Urothelium cell line (cell line): Measurements from ENCODE around the gene TMTC4.
A peak's percentile ranks its signal among the peaks of the same experiment; 100 is the strongest.

ENCODE experiments used
- DNase-seq: peaks from one replicate; pipeline ENCODE4 v3.0.0; 2011; ENCODE audit warnings: low spot score, mixed read lengths
- FAIRE-seq: peaks from 2 replicates; lab custom pipeline; 2011; peaks lifted over from hg19 to GRCh38; lab: Jason Lieb, UNC

TMTC4 gene

DNA sequence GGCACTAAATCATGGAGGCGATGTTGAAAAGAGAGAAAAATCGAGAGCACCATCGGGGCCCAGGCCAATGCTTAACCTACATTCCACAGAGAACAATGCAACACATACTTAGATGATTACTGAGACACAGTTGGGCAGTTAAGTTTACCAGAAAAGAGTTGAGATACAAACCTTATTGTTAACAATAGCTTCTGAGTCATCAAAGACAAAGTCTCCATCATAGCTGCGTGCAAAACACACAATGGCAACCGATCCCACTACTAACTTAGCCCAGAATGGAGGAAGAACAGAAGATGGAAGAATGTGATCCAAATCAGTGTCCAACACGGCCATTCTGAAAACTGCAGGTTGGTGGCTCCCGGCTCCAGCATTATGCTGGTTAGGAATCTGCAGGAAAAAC is 6.2 kb downstream of the TMTC4 start:
- no peak for FAIRE-seq
- DNase-seq: peak; percentile 27

DNA sequence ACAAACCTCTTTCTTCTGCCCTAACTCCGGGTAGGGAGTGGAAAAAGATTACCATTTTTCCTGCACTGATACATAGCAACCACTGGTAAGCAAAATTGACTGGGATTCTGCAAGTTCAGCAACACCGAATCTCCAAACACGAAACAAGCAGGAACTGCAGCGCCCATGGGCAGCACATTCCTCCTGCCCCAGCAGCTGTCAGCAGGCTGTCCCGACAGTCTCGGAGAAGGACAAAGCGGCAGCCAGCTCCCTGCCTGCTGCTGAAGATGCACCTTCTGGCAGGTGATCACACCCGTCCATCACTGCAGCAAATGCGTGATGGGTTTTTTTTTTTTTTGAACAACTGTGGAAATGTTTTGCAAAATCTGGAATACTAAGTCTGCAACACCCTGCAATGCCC is 6.7 kb downstream of the TMTC4 start:
- no peak for FAIRE-seq
- DNase-seq: no peak

DNA sequence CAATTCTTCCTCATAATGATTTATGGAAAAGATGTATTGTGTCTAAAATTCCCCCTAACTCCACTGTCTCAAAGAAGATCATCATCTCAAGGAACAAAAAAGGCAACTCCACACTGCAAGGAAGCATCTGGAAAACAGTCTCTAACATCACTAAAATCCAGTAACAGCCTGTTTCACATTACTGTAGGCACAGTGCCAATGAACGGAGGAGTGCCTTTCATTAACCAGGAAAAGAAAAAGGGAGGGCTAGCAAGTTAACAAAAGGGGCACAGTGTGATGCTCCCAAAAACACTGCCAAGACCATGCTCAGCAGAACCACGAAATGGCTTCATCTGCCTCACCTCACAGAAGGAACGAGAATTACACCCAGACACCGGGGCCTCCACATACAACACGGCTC is 8.5 kb downstream of the TMTC4 start:
- DNase-seq (no peak), FAIRE-seq (no peak)

DNA sequence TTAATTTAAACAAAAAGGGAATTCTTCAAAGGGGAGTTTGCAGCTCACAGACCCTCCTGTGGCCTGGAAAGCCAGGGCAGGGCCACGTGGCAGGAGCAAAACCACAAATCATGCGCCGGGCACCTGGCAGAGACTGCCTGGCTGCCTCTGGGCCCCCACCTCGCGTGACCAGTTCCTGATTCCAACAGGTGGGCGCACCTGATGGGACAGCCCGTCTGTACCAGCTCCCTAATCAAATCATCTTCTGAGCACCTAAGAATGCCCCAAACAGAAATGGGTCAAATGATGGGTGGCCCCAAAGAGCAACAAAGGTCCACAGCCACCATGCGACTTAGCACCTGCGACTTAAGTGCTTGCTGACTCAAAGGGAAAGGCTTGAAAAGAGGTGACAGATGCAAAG is 9.2 kb downstream of the TMTC4 start:
- FAIRE-seq: no peak

DNA sequence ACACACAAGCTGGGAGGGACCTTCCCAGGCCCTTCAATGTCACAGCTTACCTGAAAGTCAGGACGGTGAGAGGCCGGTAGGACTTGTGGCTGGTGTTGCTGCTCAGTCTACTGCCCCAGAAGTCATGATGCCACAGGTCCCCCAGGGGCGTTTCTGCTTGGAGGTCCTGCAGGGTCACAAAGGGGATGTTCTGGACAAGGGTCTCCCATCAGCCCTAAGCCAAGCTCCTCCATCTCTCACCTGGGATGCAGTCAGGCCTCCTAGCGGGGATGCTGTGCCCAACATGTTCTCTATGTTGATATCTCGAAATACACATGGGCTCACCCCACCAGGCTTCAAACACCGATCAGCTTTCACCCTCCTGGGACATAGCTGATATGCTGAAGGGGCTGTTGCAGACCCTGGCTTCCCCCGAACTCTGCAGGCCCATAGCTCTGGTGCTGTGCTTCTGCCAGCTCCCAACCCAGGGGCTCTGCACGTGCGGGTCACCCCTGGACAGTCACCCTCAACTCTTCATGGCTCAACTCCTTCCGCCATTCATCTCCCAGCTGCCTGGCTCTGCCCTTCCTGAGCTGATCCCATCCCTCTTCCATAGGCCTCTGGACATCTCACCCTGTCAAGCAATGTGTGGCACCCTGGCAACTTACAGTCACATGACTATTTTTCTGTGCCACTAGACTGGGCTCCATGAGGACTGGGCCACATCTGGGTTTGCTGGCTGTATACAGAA is 10.3 kb downstream of the TMTC4 start:
- FAIRE-seq: no peak
- DNase-seq: no peak

More for the DNA sequence above, 9.2 kb downstream of the TMTC4 start:
- DNase-seq: no peak

DNA sequence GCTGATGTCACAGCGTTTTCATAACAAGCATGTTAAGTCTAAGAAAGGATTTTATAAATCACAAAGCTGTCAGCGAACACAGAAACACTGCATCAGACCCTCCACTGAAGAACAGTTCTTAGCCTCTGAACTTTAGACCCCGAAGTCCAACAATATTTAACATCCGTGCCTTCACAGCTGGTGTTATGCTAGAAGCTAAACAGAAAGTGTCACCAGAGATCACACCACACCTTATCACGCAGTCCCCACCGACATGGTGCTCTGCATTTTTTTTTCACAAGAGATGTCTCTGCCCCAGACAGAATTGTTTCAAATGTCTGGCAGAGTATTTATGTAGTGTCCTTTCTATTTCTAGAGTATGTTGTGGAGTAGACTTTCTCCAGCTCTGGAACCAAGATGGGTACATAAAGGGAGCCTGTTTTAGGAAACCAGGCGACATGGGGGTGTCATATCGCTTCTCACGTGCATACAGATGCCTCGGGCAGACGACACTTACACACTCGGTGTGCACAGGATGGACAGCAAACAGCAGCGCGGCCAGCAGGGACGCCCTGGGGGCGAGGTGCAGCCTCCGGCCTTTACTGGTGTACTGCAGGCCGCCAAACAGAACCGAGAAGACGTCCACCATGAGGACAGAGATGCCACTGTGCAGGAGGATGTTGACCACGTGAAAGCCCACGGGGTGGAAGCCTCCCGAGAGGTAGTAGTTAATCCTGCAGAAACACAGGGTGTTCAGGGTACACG is 12.0 kb downstream of the TMTC4 start:
- DNase-seq (no peak), FAIRE-seq (no peak)

DNA sequence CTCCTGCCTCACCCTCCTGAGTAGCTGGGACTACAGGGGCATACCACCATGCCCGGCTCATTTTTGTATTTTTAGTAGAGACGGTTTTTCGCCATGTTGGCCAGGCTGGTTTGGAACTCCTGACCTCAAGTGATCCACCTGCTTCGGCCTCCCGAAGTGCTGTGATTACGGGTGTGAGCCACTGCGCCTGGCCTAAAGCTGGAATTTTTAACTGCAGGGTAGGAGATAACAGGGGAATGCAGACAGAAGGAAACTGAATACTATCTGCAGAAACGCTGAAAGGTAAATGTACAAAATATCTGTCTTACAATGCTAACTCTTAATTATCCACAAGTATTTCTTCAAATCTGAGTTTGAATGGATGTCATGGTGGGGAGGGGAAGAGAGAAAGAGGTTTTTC is 13.8 kb downstream of the TMTC4 start:
- FAIRE-seq (no peak), DNase-seq (no peak)

- DNase-seq (no peak), FAIRE-seq (no peak)
These were observed 15.0 kb downstream of the TMTC4 start for GRCh38 chr13:100659578-100659977.

- DNase-seq (no peak), FAIRE-seq (no peak)
These were observed 16.2 kb downstream of the TMTC4 start for GRCh38 chr13:100658363-100658762.

DNA sequence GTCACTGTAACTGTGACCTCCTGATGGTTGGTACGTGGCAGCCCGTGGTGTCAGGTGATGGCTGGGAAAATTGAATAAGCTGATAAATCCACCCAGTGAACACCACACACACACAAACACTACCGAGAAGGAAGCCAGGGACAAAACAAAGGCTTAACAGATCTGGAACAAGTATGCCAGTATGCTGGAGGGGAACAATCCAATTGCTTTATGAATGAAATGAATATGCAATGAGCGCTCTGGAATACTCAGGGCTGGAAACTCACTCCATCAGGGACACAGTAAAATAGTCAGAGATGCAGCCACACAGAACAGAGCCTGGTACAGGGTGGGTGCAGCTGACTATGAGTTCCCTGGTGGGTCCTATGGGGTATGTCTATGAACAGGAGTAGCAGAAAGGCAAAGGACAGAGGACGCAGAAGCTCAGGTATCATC is 16.7 kb downstream of the TMTC4 start:
- DNase-seq (no peak), FAIRE-seq (no peak)

DNA sequence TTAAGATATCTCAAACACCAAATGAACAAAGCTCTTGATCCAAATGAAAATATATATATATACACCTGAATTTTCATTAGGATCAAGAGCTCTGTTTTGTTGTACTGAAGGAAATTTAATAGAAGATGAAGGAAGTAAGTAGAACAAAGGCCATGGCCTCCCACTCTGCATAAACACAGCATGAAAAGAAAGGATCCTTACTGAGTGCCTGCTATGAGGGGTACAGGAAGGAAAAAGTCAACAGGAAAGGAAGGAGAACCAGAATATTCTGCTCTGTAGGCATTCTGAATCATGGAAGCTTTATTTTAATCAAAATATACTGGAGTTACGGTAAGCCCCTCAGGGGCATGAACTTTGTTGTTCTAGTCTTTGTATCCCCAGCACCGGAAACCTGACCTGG is 22.1 kb downstream of the TMTC4 start:
- FAIRE-seq: no peak
- DNase-seq: no peak

GRCh38 chr13:100650326-100650725 is 24.3 kb downstream of the TMTC4 start:
- FAIRE-seq (no peak), DNase-seq (no peak)

DNA sequence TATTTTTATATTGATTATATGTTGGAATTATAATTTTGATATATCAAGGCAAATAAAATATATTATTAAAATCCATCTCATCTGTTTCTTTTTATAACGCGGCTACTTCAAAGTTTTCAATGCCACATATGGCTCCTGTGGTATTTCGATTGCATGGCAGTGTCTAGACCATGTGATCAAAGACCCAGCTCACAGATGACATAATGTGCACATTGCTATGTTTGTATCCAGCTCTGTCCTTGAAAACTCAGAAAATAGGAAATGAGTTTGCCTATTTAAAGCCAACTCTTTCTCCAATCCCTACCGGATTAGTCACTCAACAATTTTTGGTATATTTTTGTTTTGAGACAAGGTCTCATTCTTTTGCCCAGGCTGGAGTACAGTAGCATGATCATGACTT is 26.2 kb downstream of the TMTC4 start:
- DNase-seq (no peak), FAIRE-seq (no peak)

DNA sequence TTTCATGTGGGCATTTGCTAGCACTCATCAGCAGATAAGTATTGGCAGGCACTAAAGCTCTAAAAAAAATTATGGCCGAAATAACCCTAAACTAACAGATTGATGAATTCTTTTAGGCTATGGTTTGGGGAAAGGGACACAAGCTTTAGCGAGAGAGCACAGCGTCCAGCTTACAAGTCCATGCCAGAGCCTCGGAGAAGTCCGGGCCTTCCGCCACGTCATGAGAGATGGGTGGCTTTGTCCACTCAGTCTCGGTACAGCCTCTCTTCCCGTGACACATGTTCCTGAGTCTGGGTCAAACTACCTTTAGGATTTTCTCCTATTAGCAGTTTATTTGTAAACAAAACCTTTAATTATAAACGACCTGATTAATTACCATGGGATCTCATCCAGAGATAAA is 27.7 kb downstream of the TMTC4 start:
- FAIRE-seq: no peak
- no peak for DNase-seq

DNA sequence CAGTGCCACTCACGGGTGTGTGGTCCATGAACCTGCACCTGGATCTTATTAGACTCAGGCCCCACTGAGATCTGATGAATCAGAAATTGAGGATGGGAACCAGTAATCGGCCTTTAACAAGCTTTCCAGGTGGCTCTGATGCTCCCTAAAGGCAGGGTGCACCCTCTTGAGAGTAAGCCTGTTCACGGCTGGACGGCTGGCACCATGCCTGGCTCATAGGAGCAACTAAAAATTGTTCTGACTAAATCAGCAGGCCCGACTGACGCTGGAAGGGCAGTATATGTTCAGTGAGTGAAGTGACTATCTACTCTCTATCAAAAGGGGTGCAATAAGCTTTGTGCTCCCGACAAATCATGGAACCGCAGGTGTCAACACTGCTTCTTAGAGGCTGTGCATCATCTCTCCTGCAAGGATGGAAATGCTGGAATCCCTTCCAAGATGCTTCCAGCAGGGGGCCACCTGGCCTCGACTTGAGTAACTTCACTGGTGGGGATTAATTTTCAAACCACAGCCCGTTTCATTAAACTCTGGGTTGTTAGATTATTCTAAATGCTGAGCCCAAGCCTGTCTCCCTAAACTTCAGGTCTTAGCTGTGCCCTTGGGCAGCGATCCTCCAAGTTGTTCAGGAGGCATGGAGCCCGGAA is 28.4 kb downstream of the TMTC4 start:
- FAIRE-seq (no peak), DNase-seq (peak; percentile 14)

- no peak for FAIRE-seq
- DNase-seq: no peak
These were observed 29.2 kb downstream of the TMTC4 start for GRCh38 chr13:100645382-100645781.

- DNase-seq: no peak
- no peak for FAIRE-seq
These were observed 30.2 kb downstream of the TMTC4 start for GRCh38 chr13:100644371-100644770.

GRCh38 chr13:100637796-100638195 is 36.8 kb downstream of the TMTC4 start:
- DNase-seq (no peak), FAIRE-seq (no peak)

DNA sequence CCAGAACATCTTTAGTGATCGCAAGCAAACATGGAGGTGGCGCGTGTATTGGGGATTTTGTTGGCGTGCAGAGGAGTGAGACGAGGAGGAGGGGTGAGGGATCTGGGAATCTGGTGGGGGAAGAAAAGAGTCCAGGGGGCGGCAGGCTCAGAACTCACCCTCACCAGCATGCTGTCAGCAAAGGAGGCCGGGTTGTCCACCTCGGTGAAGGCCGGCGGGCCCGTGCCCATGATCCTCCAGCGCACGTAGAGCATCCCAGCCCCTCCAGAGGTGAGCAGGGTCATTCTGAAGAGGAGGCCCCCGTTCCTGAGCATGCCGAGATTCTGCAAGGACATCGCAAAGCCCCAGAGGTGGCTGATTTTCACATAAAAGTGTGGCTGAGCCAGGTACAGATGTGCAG is 37.2 kb downstream of the TMTC4 start:
- no peak for FAIRE-seq
- DNase-seq: no peak

DNA sequence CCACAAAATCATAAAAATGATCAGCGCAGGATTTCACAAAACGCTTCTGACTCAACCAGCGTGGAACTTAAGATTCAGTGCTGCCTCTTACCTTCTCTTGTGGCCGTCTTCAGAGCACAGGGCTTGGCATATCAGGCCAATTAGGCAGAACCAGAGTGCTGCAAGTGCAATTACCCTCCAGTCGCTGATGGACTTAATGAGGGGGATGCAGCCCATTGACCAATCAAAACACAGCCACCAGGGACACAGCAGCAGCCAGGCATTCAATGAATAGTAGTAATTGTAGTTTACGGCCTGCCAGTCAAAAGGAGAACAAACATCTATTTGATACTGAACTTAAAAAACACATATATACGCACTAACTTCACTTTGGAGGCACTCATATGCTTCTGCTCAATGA is 38.2 kb downstream of the TMTC4 start:
- no peak for DNase-seq
- FAIRE-seq: no peak

- no peak for FAIRE-seq
These were observed 38.6 kb downstream of the TMTC4 start for GRCh38 chr13:100636004-100636403.

DNA sequence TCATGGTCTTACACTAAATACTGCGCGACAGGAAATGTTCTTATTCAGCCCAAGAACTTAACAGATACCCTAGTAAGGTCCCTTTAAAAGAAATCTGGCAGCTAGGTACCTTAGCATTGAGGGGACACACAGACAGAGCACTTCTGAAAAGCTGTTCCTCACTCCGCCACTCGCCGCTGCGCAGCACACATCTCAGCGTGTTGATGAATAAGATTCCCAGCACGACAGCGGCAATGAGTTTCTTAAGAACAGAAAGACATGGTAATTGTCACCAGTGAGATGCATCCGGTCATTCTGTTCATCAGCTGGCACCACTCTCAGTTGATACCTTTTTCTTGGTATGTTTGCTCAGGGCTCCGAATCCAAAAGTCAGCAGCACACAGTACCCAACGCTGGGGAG is 39.9 kb downstream of the TMTC4 start:
- FAIRE-seq: no peak
- no peak for DNase-seq

More at GRCh38 chr13:100636004-100636403, 38.6 kb downstream of the TMTC4 start:
- DNase-seq: no peak
